A673 (cell line): ENCODE data around the gene UPK2. TPM values are rescaled to one million over a fixed set of nuclear protein-coding genes. Genes with fewer than 3 reads are reported as not detected.
A peak's percentile ranks its signal among the peaks of the same experiment; 100 is the strongest.

Experiments used
- BruUV-seq: library from RNA; stranded (reverse); fragments of 400-500 nt; replicated peaks from 2 replicates; lab custom pipeline; 2021; lab: Mats Ljungman, UMichigan
- CTCF ChIA-PET: fragments of 300-600 bp; sonication (Branson Sonifier 250); formaldehyde crosslinking; loops from one replicate; lab custom pipeline; 2022; ENCODE audit warnings: antibody characterized with exemption; lab: Charles Lee
- POLR2A ChIA-PET: fragments of 300-600 bp; sonication (Branson Sonifier 250); formaldehyde crosslinking; loops from one replicate; lab custom pipeline; 2022; ENCODE audit warnings: antibody characterized with exemption; ENCODE audit not compliant: low non-redundant PET; lab: Charles Lee
- DNase-seq: peaks from one replicate; pipeline ENCODE4 v3.0.0-alpha.2; 2015; ENCODE audit warnings: low spot score
- H3K27ac ChIP-seq: fragments of 200-600 bp; sonication (generic); 2 replicates; pipeline ENCODE4 v1.5.1; 2016; ENCODE audit warnings: mixed run types, low read depth, mild to moderate bottlenecking, mixed read lengths, antibody characterized with exemption, low read length; ENCODE audit not compliant: poor library complexity, severe bottlenecking
- H3K27me3 ChIP-seq: fragments of 200-600 bp; sonication (generic); replicated peaks from 2 replicates; pipeline ENCODE4 v1.6.1; 2017; ENCODE audit warnings: mixed run types, low read depth, mild to moderate bottlenecking, mixed read lengths, antibody characterized with exemption, low read length; ENCODE audit not compliant: insufficient read depth, poor library complexity
- H3K36me3 ChIP-seq: fragments of 200-600 bp; sonication (generic); 2 replicates; pipeline ENCODE4 v1.6.1; 2016; ENCODE audit warnings: mixed run types, mild to moderate bottlenecking, mixed read lengths, antibody characterized with exemption, low read length; ENCODE audit not compliant: insufficient read depth, poor library complexity, severe bottlenecking
- H3K4me1 ChIP-seq: fragments of 200-600 bp; sonication (generic); 2 replicates; pipeline ENCODE4 v1.6.1; 2017; ENCODE audit warnings: mixed run types, mild to moderate bottlenecking, mixed read lengths, antibody characterized with exemption, low read length; ENCODE audit not compliant: insufficient read depth, poor library complexity, severe bottlenecking
- H3K4me3 ChIP-seq: fragments of 200-600 bp; sonication (generic); 2 replicates; pipeline ENCODE4 v1.5.1; 2016; ENCODE audit warnings: low read depth, mixed run types, mild to moderate bottlenecking, mixed read lengths, low read length; ENCODE audit not compliant: poor library complexity, severe bottlenecking
- H3K9me3 ChIP-seq: fragments of 200-600 bp; sonication (generic); 2 replicates; pipeline ENCODE4 v1.6.1; 2016; ENCODE audit warnings: mixed run types, low read depth, mild to moderate bottlenecking, mixed read lengths, antibody characterized with exemption, low read length; ENCODE audit not compliant: poor library complexity, severe bottlenecking
- EZH2 ChIP-seq: fragments of 200-600 bp; sonication (generic); IDR thresholded peaks from 2 replicates; pipeline ENCODE4 v1.6.1; 2017; ENCODE audit warnings: borderline replicate concordance, low read depth, mild to moderate bottlenecking, mixed read lengths, antibody characterized with exemption, low read length; ENCODE audit not compliant: poor library complexity, severe bottlenecking
- intact Hi-C: fragments of 100-400 bp; cut with micrococcal nuclease; formaldehyde crosslinking; loops from one replicate; pipeline ENCODE4 v1.10.0; 2022; ENCODE audit not compliant: unreplicated experiment
- total RNA-seq: library from RNA; stranded (reverse); gene quantifications from 2 replicates; pipeline ENCODE4 v1.2.3, GENCODE V29; 2021
- TF ChIP-seq, protein P1 (sequence below): fragments of 300-800, 200-600 bp; sonication (generic); conservative IDR thresholded peaks from 2 replicates; pipeline ENCODE4 v1.5.1; 2017; ENCODE audit warnings: low read depth, mild to moderate bottlenecking, antibody characterized with exemption, low read length, moderate library complexity, mixed read lengths

UPK2 gene
- total RNA-seq, 1 experiment from 2014 or later: not detected

DNA sequence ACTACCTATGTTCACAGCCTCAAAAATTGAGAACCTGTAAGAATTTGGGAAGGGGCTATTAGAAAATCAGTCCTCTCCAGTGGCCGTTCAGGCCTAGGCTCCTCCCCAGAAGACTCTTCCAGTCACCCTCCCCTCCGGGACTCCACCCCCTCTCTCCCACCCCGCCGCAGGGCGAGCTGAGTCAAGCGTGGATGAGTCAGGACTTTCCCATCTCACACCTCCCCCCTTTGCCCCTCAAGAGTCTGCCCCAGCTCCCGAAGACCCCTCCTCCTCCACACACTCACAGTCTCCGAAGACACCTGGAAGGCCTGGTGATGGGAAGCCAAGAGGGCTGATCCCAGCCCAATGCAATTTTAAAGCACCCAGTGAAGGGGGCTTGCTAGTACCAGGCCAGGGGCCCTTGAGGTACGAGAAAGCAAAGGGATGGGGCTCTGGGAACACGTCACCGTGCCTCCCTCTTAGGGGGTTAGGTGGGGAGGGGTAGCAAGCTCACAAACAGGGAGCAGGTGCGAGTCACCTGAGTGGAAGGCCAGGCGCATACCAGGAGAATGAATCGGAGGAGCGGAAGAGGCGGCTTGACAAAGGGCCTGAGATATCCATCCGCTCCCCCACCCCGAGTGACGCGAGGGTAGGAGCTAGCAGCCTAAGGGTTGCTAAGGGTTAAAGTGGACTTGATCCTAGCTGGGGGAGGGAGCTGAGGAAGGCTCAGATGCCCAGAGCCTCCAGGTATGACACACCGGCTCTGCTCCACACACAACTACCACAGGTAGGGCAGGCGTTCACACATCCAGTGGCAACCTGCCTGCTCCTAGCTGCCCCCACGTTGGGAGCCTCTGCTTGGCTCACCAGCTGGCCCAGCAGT is 44.0 kb upstream of the UPK2 start:
- no peaks in the 10 kb centered on the region for H3K27me3 ChIP-seq
- ChIA-PET POLR2A (interaction anchor here (0.6 kb wide), 1 partner anchor 155 kb away, joined by 5 read pairs; no protein-coding TSS in a partner anchor), CTCF (interaction anchor here (0.7 to 1.3 kb wide), 2 partner anchors 16 to 74 kb away, joined by 4 to 7 read pairs; no protein-coding TSS in a partner anchor)
- peak; percentile 94 for DNase-seq
- no peaks in the 10 kb centered on the region for H3K36me3 ChIP-seq
- H3K4me3 ChIP-seq: no peak overlapping the region
- no peak for TF ChIP-seq EZH2
- TF ChIP-seq, protein P1, sequence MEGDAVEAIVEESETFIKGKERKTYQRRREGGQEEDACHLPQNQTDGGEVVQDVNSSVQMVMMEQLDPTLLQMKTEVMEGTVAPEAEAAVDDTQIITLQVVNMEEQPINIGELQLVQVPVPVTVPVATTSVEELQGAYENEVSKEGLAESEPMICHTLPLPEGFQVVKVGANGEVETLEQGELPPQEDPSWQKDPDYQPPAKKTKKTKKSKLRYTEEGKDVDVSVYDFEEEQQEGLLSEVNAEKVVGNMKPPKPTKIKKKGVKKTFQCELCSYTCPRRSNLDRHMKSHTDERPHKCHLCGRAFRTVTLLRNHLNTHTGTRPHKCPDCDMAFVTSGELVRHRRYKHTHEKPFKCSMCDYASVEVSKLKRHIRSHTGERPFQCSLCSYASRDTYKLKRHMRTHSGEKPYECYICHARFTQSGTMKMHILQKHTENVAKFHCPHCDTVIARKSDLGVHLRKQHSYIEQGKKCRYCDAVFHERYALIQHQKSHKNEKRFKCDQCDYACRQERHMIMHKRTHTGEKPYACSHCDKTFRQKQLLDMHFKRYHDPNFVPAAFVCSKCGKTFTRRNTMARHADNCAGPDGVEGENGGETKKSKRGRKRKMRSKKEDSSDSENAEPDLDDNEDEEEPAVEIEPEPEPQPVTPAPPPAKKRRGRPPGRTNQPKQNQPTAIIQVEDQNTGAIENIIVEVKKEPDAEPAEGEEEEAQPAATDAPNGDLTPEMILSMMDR: no peak
- peak overlapping the region; percentile 88 for H3K27ac ChIP-seq
- intact Hi-C loops: no loop called here
- no peaks in the 10 kb centered on the region for H3K9me3 ChIP-seq
- no TSS peak for BruUV-seq
- H3K4me1 ChIP-seq: peaks cover 97% of the 10 kb centered on the region

DNA sequence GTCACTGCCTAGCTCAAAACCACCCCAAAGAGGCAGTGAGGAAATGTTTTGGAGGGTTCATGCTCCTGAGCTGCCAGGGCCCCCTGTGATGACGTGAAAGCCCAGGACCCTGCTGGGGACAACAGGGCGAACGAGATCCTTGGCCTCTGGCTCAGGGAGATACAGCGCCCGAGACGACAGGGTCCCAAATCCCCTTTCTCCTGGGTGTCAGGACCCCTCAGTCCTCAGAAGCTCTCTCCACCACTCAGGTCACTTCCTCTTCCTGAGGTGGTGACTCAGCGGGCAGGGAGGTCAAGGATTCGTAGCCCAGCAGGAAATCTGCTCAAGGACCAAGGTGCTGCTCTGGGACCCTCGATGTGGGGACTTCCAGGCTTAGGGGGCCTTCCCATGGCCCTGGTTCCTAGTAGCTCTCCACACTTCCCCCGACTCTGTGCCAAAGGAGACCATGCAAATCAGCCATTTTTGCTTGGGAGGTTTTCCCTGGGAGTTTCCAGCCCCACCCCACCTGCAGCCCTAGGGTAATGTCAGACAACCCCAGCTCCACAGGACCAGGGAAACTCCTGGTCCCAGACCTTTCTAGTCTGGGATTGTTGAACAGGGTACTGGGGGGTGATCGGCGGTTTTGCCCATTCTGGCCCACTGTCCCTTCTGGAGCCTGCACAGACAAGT is 43.2 kb upstream of the UPK2 start:
- BruUV-seq: no TSS peak
- ChIA-PET POLR2A (no interaction called here), CTCF (interaction anchor here (1.3 to 1.5 kb wide), 2 partner anchors 15 kb away, joined by 4 to 7 read pairs; no protein-coding TSS in a partner anchor)
- peaks cover 97% of the 10 kb centered on the region for H3K4me1 ChIP-seq
- no peak for DNase-seq
- no peak overlapping the region for H3K4me3 ChIP-seq
- no peaks in the 10 kb centered on the region for H3K9me3 ChIP-seq
- TF ChIP-seq, protein P1: no peak
- TF ChIP-seq EZH2: no peak
- intact Hi-C loops: no loop called here
- no peaks in the 10 kb centered on the region for H3K27me3 ChIP-seq
- H3K27ac ChIP-seq: peak overlapping the region; percentile 88
- H3K36me3 ChIP-seq: no peaks in the 10 kb centered on the region

DNA sequence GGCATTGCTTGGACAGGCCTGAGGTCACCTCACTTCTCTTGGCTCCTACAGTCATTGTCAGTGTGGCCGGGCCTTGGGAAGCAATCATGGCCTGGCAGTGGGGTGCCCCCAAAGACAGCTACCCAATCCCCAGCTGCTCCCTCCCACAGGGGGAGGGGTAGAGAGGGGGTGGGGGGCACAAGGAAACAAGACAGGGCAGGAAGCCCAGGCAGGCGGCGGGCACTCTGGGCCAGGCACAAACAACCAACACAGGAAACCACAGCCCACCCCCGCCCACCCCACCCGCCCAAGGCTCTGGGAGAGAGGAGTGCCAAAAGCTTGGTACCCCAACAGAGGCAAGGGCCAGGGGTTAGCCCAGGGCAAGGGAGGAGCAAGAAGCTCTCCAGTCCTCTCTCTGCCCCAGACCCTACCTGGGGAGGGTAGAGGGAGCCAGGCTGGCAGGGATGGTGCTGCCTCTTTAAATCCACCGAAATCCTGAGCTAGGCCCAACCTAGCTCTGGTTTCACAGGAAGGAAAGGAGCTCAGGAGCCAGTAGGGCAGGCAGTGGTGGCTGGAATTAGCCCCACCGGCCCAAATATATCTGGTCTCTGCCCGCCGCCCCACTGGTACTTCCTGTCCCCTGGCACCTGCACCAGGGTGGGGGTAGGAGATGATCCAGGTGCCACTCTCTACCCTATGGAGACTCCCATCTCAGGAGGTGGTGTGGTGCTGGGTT is 42.5 kb upstream of the UPK2 start:
- POLR2A ChIA-PET: interaction anchor here (0.6 kb wide), 1 partner anchor 104 kb away, joined by 3 read pairs; the partner anchor contains the start of gene RPS25
- Histone ChIP-seq H3K9me3 (no peaks in the 10 kb centered on the region), H3K4me3 (no peak overlapping the region), H3K36me3 (no peaks in the 10 kb centered on the region), H3K27ac (peak overlapping the region; percentile 88), H3K4me1 (peaks cover 97% of the 10 kb centered on the region), H3K27me3 (no peaks in the 10 kb centered on the region)
- DNase-seq: no peak
- BruUV-seq: no TSS peak
- no peak for TF ChIP-seq EZH2
- TF ChIP-seq, protein P1: no peak
- CTCF ChIA-PET: interaction anchor here (0.8 to 1.5 kb wide), 2 partner anchors 14 to 16 kb away, joined by 3 to 4 read pairs; no protein-coding TSS in a partner anchor
- intact Hi-C loops: no loop called here
